GM13976 (cell line): ENCODE measurements around the gene TRIP10.

ENCODE experiments used
- DNase-seq: peaks from one replicate; pipeline ENCODE4 v3.0.0; 2012; ENCODE audit warnings: low spot score
- CTCF ChIP-seq: IDR thresholded peaks from 2 replicates; pipeline ENCODE4 v1.5.1; 2012; ENCODE audit warnings: borderline replicate concordance, mild to moderate bottlenecking; ENCODE audit not compliant: insufficient read depth; ENCODE audit errors: extremely low read depth, missing control alignments, control extremely low read depth
- in situ Hi-C: fragments of 300-500 bp; cut with MboI; formaldehyde crosslinking; loops from one replicate; pipeline ENCODE4 v1.12.0; 2022; ENCODE audit warnings: low sequenced_read_pairs, mixed read lengths, inconsistent platforms; ENCODE audit not compliant: unreplicated experiment

The TRIP10 gene

GRCh38 chr19:6752256-6753177 is 13.0 kb downstream of the TRIP10 start:
- in situ Hi-C loops = no loop called here
- no peak for TF ChIP-seq CTCF
- DNase-seq = peak; percentile 14

GRCh38 chr19:6753178-6754031 is 13.9 kb downstream of the TRIP10 start:
- DNase-seq = peak; percentile 94
- in situ Hi-C loops = no loop called here
- peak; percentile 68 for TF ChIP-seq CTCF

- in situ Hi-C loops = no loop called here
- DNase-seq = no peak
- no peak for TF ChIP-seq CTCF
These were observed 14.7 kb downstream of the TRIP10 start for GRCh38 chr19:6754136-6754535.

- TF ChIP-seq CTCF = no peak
- in situ Hi-C loops = no loop called here
- peak; percentile 18 for DNase-seq
These were observed 15.4 kb downstream of the TRIP10 start for GRCh38 chr19:6754653-6755463.

- no peak for TF ChIP-seq CTCF
- no peak for DNase-seq
- in situ Hi-C loops = no loop called here
These were observed 21.1 kb downstream of the TRIP10 start for GRCh38 chr19:6760606-6761005.
